HepG2 (cell line): ENCODE measurements around the gene MED20. TPM values are rescaled to one million over a fixed set of nuclear protein-coding genes. Genes with fewer than 3 reads are reported as not detected.

ENCODE experiments used
- EP300 ChIP-seq, 3 experiments: sonication (generic) in 1 of 3; formaldehyde crosslinking in 1 of 3; IDR thresholded peaks; 2 replicates each; pipeline versions ENCODE4 v1.5.1 to v1.6.1; 2011 to 2020; ENCODE audit warnings: low read depth in 2 of 3, low read length in 2 of 3, borderline replicate concordance in 1 of 3, improper control_type of control experiment in 1 of 3, mild to moderate bottlenecking in 1 of 3, missing genetic modification reagents in 1 of 3, moderate library complexity in 1 of 3
- FLYWCH1 ChIP-seq: sonication (generic); formaldehyde crosslinking; IDR thresholded peaks from 2 replicates; pipeline ENCODE4 v1.8.1; 2023; ENCODE audit warnings: mild to moderate bottlenecking, missing genetic modification reagents
- HMGA1 ChIP-seq: sonication (generic); formaldehyde crosslinking; conservative IDR thresholded peaks from 2 replicates; pipeline ENCODE4 v1.4.0; 2020; ENCODE audit warnings: missing genetic modification reagents
- MLLT10 ChIP-seq: sonication (generic); formaldehyde crosslinking; IDR thresholded peaks from 2 replicates; pipeline ENCODE4 v1.4.0; 2020; ENCODE audit warnings: missing genetic modification reagents
- MXD3 ChIP-seq: IDR thresholded peaks from 2 replicates; pipeline ENCODE4 v1.6.1; 2016; ENCODE audit warnings: mild to moderate bottlenecking, missing biosample characterization, missing genetic modification reagents
- SNAI1 ChIP-seq: sonication (generic); formaldehyde crosslinking; IDR thresholded peaks from 2 replicates; pipeline ENCODE4 v1.5.0; 2020; ENCODE audit warnings: mild to moderate bottlenecking, missing genetic modification reagents, borderline replicate concordance
- TBX2 ChIP-seq: sonication (generic); formaldehyde crosslinking; IDR thresholded peaks from 2 replicates; pipeline ENCODE4 v1.5.0; 2020; ENCODE audit warnings: missing genetic modification reagents, mild to moderate bottlenecking, borderline replicate concordance
- TP53 ChIP-seq: sonication (generic); formaldehyde crosslinking; conservative IDR thresholded peaks from 2 replicates; pipeline ENCODE4 v1.4.0; 2020; ENCODE audit warnings: missing genetic modification reagents
- TSC22D2 ChIP-seq: sonication (generic); formaldehyde crosslinking; IDR thresholded peaks from 2 replicates; pipeline ENCODE4 v1.5.1; 2020; ENCODE audit warnings: missing genetic modification reagents, mild to moderate bottlenecking, borderline replicate concordance
- ZMAT5 ChIP-seq: sonication (generic); formaldehyde crosslinking; IDR thresholded peaks from 2 replicates; pipeline ENCODE4 v1.5.0; 2020; ENCODE audit warnings: mild to moderate bottlenecking, low read depth, missing genetic modification reagents, borderline replicate concordance
- ZMYM3 ChIP-seq: sonication (generic); formaldehyde crosslinking; IDR thresholded peaks from 2 replicates; pipeline ENCODE4 v1.5.1; 2020; ENCODE audit warnings: mild to moderate bottlenecking, missing genetic modification reagents
- ZNF407 ChIP-seq: sonication (generic); formaldehyde crosslinking; IDR thresholded peaks from one replicate; pipeline ENCODE4 v1.5.1; 2020; ENCODE audit warnings: mild to moderate bottlenecking, missing genetic modification reagents; ENCODE audit errors: not compliant biosample characterization
- ZNF451 ChIP-seq: sonication (generic); formaldehyde crosslinking; IDR thresholded peaks from 2 replicates; pipeline ENCODE4 v1.5.0; 2020; ENCODE audit warnings: mild to moderate bottlenecking, missing genetic modification reagents
- ZNF570 ChIP-seq: sonication (generic); formaldehyde crosslinking; IDR thresholded peaks from 2 replicates; pipeline ENCODE4 v1.4.0; 2020; ENCODE audit warnings: mild to moderate bottlenecking, missing genetic modification reagents, borderline replicate concordance
- ZNF709 ChIP-seq: sonication (generic); formaldehyde crosslinking; IDR thresholded peaks from 2 replicates; pipeline ENCODE4 v1.5.0; 2020; ENCODE audit warnings: mild to moderate bottlenecking, missing genetic modification reagents
- ZNF788 ChIP-seq: sonication (generic); formaldehyde crosslinking; IDR thresholded peaks from 2 replicates; pipeline ENCODE4 v1.5.0; 2020; ENCODE audit warnings: mild to moderate bottlenecking, missing genetic modification reagents, borderline replicate concordance
- polyA plus RNA-seq, 8 experiments: library from polyadenylated mRNA; depleted of rRNA in 3 of 8; stranded (reverse) in 7 of 8; unstranded in 1 of 8; fragments of >200 nt; fragmentation: Illumina TruSeq in 4 of 8; extraction: Trizol in 4 of 8; gene quantifications; 2 replicates each; pipeline versions ENCODE4 v1.2.1 to v1.2.3, GENCODE V29; 2011 to 2016; ENCODE audit warnings: low read depth in 4 of 8, missing spikeins in 1 of 8, mixed read lengths in 1 of 8; ENCODE audit not compliant: insufficient read depth in 1 of 8
- total RNA-seq, 5 experiments: library from RNA; depleted of rRNA; stranded (reverse); fragments of >200 nt; fragmentation: Illumina TruSeq; extraction: Trizol; gene quantifications; 2 replicates each; pipeline ENCODE4 v1.2.3, GENCODE V29; 2016; ENCODE audit warnings: low read depth in 1 of 5
- TF ChIP-seq, protein P1 (sequence below): sonication (generic); formaldehyde crosslinking; IDR thresholded peaks from 2 replicates; pipeline ENCODE4 v1.4.0; 2020; ENCODE audit warnings: missing genetic modification reagents

MED20 gene
- total and polyA plus RNA-seq, 2 of the 13 experiments (the other 11 are each of a cell fraction or from before 2014, with no cell fraction given), result 28.1 to 41.1 TPM

DNA sequence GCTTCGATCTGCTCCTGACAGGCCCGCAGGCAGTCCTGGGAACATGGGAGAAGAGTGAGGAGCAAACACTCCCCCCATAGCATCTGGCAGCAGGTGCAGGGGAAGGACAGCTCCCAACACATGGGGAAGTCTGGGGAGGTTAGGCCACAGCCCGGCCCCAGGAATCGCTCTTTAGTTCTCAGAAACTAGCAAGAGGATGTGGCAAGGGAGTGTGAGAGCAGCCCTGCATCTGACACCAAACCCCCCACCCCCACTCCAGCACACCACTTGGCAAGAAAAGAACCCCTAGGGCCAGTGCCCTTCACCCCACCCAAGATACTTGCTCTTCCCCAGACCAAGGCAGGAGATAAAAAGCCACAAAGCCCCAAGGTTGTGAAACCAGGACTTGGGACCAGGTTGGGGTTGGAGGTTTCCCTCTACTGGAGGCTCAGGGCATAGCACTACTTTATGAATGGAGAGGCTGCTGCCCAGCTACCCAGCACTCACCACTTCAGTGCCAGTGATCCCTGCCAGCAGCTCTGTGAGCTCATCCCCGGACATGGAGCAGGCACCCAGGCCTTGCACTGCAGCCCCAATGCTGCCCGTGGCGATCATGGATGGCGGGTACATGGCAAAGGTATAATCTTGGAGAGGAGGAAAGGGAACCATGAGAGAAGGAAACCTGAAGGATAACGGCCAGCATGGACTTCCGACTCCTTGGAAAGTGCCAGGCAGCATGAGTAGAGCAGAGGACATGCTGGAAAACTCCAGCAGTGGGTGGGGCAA, 15.3 kb upstream of the MED20 start (continued):
- TF ChIP-seq TSC22D2 (no peak), FLYWCH1 (CRISPR knock-in tag) (no peak), ZMAT5 (CRISPR knock-in tag) (no peak), EP300 (IDR thresholded peaks at IDR 0.05; ENCODE audit: low read depth in 2 of 2, low read length in 2 of 2) (peak in 1 of 2 experiments; percentile 13; a peak in 1 of 4 replicates), EP300 (CRISPR knock-in tag; IDR thresholded peaks at IDR 0.05; ENCODE audit: borderline replicate concordance) (no peak), SNAI1 (0 out of 2 replicates have a peak, but pooled peaks have one; percentile 24), TP53 (CRISPR knock-in tag) (no peak), ZMYM3 (CRISPR knock-in tag) (no peak; the same call in 1 of the 2 replicates), HMGA1 (CRISPR knock-in tag) (no peak), TBX2 (CRISPR knock-in tag) (peak; percentile 26; the same call in 1 of the 2 replicates), ZNF451 (CRISPR knock-in tag) (no peak), ZNF788 (CRISPR knock-in tag) (no peak), ZNF709 (CRISPR knock-in tag) (0 out of 2 replicates have a peak, but pooled peaks have one; percentile 12), MLLT10 (CRISPR knock-in tag) (no peak), ZNF407 (no peak), MXD3 (CRISPR knock-in tag) (0 out of 2 replicates have a peak, but pooled peaks have one; percentile 33), ZNF570 (no peak)
- TF ChIP-seq, protein P1, sequence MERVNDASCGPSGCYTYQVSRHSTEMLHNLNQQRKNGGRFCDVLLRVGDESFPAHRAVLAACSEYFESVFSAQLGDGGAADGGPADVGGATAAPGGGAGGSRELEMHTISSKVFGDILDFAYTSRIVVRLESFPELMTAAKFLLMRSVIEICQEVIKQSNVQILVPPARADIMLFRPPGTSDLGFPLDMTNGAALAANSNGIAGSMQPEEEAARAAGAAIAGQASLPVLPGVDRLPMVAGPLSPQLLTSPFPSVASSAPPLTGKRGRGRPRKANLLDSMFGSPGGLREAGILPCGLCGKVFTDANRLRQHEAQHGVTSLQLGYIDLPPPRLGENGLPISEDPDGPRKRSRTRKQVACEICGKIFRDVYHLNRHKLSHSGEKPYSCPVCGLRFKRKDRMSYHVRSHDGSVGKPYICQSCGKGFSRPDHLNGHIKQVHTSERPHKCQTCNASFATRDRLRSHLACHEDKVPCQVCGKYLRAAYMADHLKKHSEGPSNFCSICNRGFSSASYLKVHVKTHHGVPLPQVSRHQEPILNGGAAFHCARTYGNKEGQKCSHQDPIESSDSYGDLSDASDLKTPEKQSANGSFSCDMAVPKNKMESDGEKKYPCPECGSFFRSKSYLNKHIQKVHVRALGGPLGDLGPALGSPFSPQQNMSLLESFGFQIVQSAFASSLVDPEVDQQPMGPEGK (CRISPR knock-in tag), result 0 out of 2 replicates have a peak, but pooled peaks have one; percentile 56
